Osteocyte (in vitro differentiated cells): ENCODE data around the gene WNK1. TPM values are rescaled to one million over a fixed set of nuclear protein-coding genes. Genes with fewer than 3 reads are reported as not detected.

Experiments
- DNase-seq: peaks from one replicate; pipeline ENCODE4 v3.0.0; 2021; ENCODE audit warnings: mixed read lengths; ENCODE audit not compliant: unreplicated experiment; ENCODE audit errors: extremely low spot score
- H3K27ac Mint-ChIP-seq: one replicate; pipeline ENCODE4 v1.8.0; 2021; ENCODE audit warnings: mild to moderate bottlenecking, mixed read lengths; ENCODE audit not compliant: unreplicated experiment
- H3K27me3 Mint-ChIP-seq: one replicate; pipeline ENCODE4 v1.8.0; 2021; ENCODE audit warnings: mixed read lengths; ENCODE audit not compliant: unreplicated experiment
- H3K36me3 Mint-ChIP-seq: one replicate; pipeline ENCODE4 v1.8.0; 2021; ENCODE audit warnings: mixed read lengths; ENCODE audit not compliant: unreplicated experiment
- H3K4me1 Mint-ChIP-seq: one replicate; pipeline ENCODE4 v1.8.0; 2021; ENCODE audit warnings: mixed read lengths; ENCODE audit not compliant: unreplicated experiment
- H3K4me3 Mint-ChIP-seq: one replicate; pipeline ENCODE4 v1.8.0; 2021; ENCODE audit warnings: mild to moderate bottlenecking, moderate library complexity, mixed read lengths; ENCODE audit not compliant: unreplicated experiment
- H3K9me3 Mint-ChIP-seq: one replicate; pipeline ENCODE4 v1.8.0; 2021; ENCODE audit warnings: mixed read lengths; ENCODE audit not compliant: unreplicated experiment
- total RNA-seq: library from RNA; stranded (reverse); gene quantifications from 2 replicates; pipeline ENCODE4 v1.2.1, GENCODE V29; 2021
- TF ChIP-seq, protein P1 (sequence below): fragments of 200-600 bp; sonication (generic); IDR thresholded peaks from 2 replicates; pipeline ENCODE4 v1.5.0; 2021; ENCODE audit warnings: antibody characterized with exemption, mild to moderate bottlenecking, moderate library complexity

The WNK1 gene
- total RNA-seq, 1 donor from 2014 or later: 188 TPM

DNA sequence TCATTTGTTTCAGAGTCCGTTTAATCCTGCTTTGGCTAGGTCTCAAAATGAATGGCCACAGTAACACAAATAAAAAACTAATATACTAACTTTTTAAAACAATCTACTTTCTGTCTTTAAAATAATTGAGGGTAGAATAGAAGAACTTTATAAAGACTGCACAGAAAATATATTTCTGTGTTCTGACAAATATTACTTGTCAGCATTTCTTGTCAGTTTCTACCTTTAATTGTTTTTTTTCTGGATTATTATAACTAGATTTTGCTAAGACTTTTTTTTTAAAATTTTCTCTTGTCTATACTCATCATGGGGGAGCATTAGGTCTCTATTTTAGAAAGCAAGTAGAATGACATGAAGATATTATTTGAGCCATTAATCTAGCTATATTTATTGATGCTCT, 110.9 kb downstream of the WNK1 start:
- TF ChIP-seq, protein P1, sequence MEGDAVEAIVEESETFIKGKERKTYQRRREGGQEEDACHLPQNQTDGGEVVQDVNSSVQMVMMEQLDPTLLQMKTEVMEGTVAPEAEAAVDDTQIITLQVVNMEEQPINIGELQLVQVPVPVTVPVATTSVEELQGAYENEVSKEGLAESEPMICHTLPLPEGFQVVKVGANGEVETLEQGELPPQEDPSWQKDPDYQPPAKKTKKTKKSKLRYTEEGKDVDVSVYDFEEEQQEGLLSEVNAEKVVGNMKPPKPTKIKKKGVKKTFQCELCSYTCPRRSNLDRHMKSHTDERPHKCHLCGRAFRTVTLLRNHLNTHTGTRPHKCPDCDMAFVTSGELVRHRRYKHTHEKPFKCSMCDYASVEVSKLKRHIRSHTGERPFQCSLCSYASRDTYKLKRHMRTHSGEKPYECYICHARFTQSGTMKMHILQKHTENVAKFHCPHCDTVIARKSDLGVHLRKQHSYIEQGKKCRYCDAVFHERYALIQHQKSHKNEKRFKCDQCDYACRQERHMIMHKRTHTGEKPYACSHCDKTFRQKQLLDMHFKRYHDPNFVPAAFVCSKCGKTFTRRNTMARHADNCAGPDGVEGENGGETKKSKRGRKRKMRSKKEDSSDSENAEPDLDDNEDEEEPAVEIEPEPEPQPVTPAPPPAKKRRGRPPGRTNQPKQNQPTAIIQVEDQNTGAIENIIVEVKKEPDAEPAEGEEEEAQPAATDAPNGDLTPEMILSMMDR: no peak
- Mint-ChIP-seq H3K4me1 (no peaks in the 10 kb centered on the region), H3K36me3 (peaks cover 57% of the 10 kb centered on the region), H3K27me3 (no peaks in the 10 kb centered on the region), H3K27ac (no peak overlapping the region), H3K4me3 (no peak overlapping the region), H3K9me3 (no peaks in the 10 kb centered on the region)
- DNase-seq: no peak

GRCh38 chr12:865614-866013, 113.2 kb downstream of the WNK1 start:
- Mint-ChIP-seq H3K36me3 (peaks cover 56% of the 10 kb centered on the region), H3K27me3 (no peaks in the 10 kb centered on the region), H3K27ac (no peak overlapping the region), H3K4me3 (no peak overlapping the region), H3K9me3 (no peaks in the 10 kb centered on the region), H3K4me1 (no peaks in the 10 kb centered on the region)
- DNase-seq: no peak
- TF ChIP-seq, protein P1: no peak

DNA sequence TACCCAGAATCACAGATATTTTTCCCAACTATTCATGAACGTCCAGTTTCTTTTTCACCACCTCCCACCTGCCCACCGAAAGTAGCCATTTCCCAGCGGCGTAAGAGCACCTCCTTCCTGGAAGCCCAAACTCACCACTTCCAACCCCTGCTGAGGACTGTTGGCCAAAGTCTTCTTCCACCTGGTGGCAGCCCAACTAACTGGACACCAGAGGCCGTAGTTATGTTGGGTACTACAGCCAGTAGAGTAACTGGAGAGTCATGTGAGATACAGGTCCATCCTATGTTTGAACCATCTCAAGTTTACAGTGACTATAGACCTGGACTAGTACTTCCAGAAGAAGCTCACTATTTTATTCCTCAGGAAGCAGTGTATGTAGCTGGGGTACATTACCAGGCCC, 115.5 kb downstream of the WNK1 start:
- TF ChIP-seq, protein P1: no peak
- H3K9me3 Mint-ChIP-seq: no peaks in the 10 kb centered on the region
- H3K4me1 Mint-ChIP-seq: no peaks in the 10 kb centered on the region
- DNase-seq: no peak
- H3K27me3 Mint-ChIP-seq: no peaks in the 10 kb centered on the region
- H3K4me3 Mint-ChIP-seq: no peak overlapping the region
- peaks cover 43% of the 10 kb centered on the region for H3K36me3 Mint-ChIP-seq
- no peak overlapping the region for H3K27ac Mint-ChIP-seq

- Mint-ChIP-seq H3K4me1 (no peaks in the 10 kb centered on the region), H3K36me3 (peaks cover 39% of the 10 kb centered on the region)
- TF ChIP-seq, protein P1: peak; percentile 10
Measured at GRCh38 chr12:868722-869121, 116.3 kb downstream of the WNK1 start.

GRCh38 chr12:870378-870777, 118.0 kb downstream of the WNK1 start:
- Mint-ChIP-seq H3K27me3 (no peaks in the 10 kb centered on the region), H3K4me1 (no peaks in the 10 kb centered on the region), H3K36me3 (peaks cover 37% of the 10 kb centered on the region), H3K4me3 (no peak overlapping the region), H3K9me3 (no peaks in the 10 kb centered on the region), H3K27ac (no peak overlapping the region)
- DNase-seq: no peak
- TF ChIP-seq, protein P1: no peak

More at GRCh38 chr12:868722-869121, 116.3 kb downstream of the WNK1 start:
- Mint-ChIP-seq H3K4me3 (no peak overlapping the region), H3K27me3 (no peaks in the 10 kb centered on the region), H3K27ac (no peak overlapping the region), H3K9me3 (no peaks in the 10 kb centered on the region)
- no peak for DNase-seq
